Stimulated activated CD4-positive, alpha-beta T cell treated with anti-CD3 and anti-CD28 coated beads, Interleukin-15, amount 100 ng/mL, for 1 hour (primary cell): ENCODE data around the gene FIBP.

Source experiments
- DNase-seq, 2 donors: peaks; one replicate each; pipeline ENCODE4 v3.0.0-alpha.2; 2020; ENCODE audit warnings: low read depth in 1 of 2, low spot score in 1 of 2

Gene FIBP

GRCh38 chr11:65871811-65872548 lies 16.3 kb downstream of the FIBP start:
- no peak for DNase-seq

- DNase-seq: no peak
Observed at GRCh38 chr11:65870706-65871681, 17.3 kb downstream of the FIBP start.

- no peak for DNase-seq
Observed at GRCh38 chr11:65870307-65870658, 18.0 kb downstream of the FIBP start.

- no peak for DNase-seq
Observed at GRCh38 chr11:65869643-65870306, 18.5 kb downstream of the FIBP start.

GRCh38 chr11:65868907-65869306 lies 19.4 kb downstream of the FIBP start:
- DNase-seq: no peak

GRCh38 chr11:65868076-65868667 lies 20.1 kb downstream of the FIBP start:
- no peak for DNase-seq

- DNase-seq: no peak
Observed at GRCh38 chr11:65867284-65868071, 20.8 kb downstream of the FIBP start.

- DNase-seq: no peak
Observed at GRCh38 chr11:65866509-65867283, 21.6 kb downstream of the FIBP start.

GRCh38 chr11:65865550-65866172 lies 22.6 kb downstream of the FIBP start:
- no peak for DNase-seq

GRCh38 chr11:65864706-65865471 lies 23.4 kb downstream of the FIBP start:
- DNase-seq: no peak

GRCh38 chr11:65863889-65864705 lies 24.2 kb downstream of the FIBP start:
- DNase-seq: no peak

- DNase-seq: no peak
Observed at GRCh38 chr11:65862941-65863888, 25.1 kb downstream of the FIBP start.

GRCh38 chr11:65862191-65862735 lies 26.0 kb downstream of the FIBP start:
- no peak for DNase-seq

GRCh38 chr11:65861533-65862183 lies 26.6 kb downstream of the FIBP start:
- DNase-seq: no peak

- DNase-seq: no peak
Observed at GRCh38 chr11:65861165-65861505, 27.1 kb downstream of the FIBP start.
